ENCODE results near the gene PAQR4. TPM values are rescaled to one million over a fixed set of nuclear protein-coding genes. Genes with fewer than 3 reads are reported as not detected.

PAQR4 gene
- total and polyA plus RNA-seq, 2 of the 13 experiments (the other 11 are each of a cell fraction or from before 2014, with no cell fraction given): 15.9 to 24.8 TPM

- peak; percentile 42 for FAIRE-seq
- intact Hi-C loops (cut with micrococcal nuclease; ENCODE audit: unreplicated experiment) (no loop called here), in situ Hi-C loops (cut with HindIII; ENCODE audit: extremely low pct_ligation_motif_present, low pct_unique_long_range_greater_than_20kb) (no loop called here)
- Histone ChIP-seq H3K4me2 (ENCODE audit: low read depth, low read length) (peak overlapping the region; percentile 85), H3K79me2 (ENCODE audit: insufficient read depth, low read length) (peaks cover 5% of the 10 kb centered on the region), H3K9me3 (ENCODE audit: low read length) (no peaks in the 10 kb centered on the region), H3K9ac (ENCODE audit: insufficient read depth, low read depth, low read length) (peak overlapping the region; percentile 99), H3K27ac (ENCODE audit: extremely low read length, insufficient read depth, low read length) (peak overlapping the region; percentile 93), H3K4me3 (replicated peaks in 1 of 3; ENCODE audit: insufficient read depth in 1 of 3, low read depth in 2 of 3, low read length in 3 of 3) (peak overlapping the region; percentile 65 to 93 (median 76)), H3K27me3 (ENCODE audit: control insufficient read depth in 1 of 2, insufficient read depth in 2 of 2, low read length in 2 of 2) (no peaks in the 10 kb centered on the region; a peak in 2 of 5 replicates), H4K20me1 (ENCODE audit: insufficient read depth, low read length) (peaks cover 31% of the 10 kb centered on the region; the same call in 1 of the 2 replicates), H2AFZ (ENCODE audit: low read length) (no peak overlapping the region), H3K4me1 (ENCODE audit: insufficient read depth, low read length) (peaks cover 68% of the 10 kb centered on the region), H3K36me3 (replicated peaks in 1 of 2; ENCODE audit: control insufficient read depth in 1 of 2, insufficient read depth in 2 of 2, low read length in 2 of 2) (peaks cover 4 to 6% of the 10 kb centered on the region in 2 experiments; a peak in 4 of 5 replicates)
- peak; percentile 87 for DNase-seq (ENCODE audit: low spot score)
- peak; percentile 53 for ATAC-seq
- POLR2A ChIA-PET: interaction anchor here (0.7 to 18.8 kb wide), 25 partner anchors 7 to 865 kb away, joined by 3 to 750 read pairs (median 5); partner anchors contain the start of genes CLDN9, FLYWCH2, IL32 and KREMEN2
- BruUV-seq (replicated peaks): no TSS peak
- 2% methylated on average over 13 of the region's 57 CpGs for WGBS (ENCODE audit: low lambda C conversion rate)
- CTCF ChIA-PET (ENCODE audit: low intra/inter-chr PET ratio, low total read pairs): interaction anchor here (0.8 to 0.9 kb wide), 2 partner anchors 15 to 17 kb away, joined by 3 to 4 read pairs; no protein-coding TSS in a partner anchor
- TF ChIP-seq RFX5 (IDR thresholded peaks at IDR 0.05; ENCODE audit: low read depth, low read length) (no peak), ZNF850 (CRISPR knock-in tag; conservative IDR thresholded peaks at IDR 0.05) (0 out of 2 replicates have a peak, but pooled peaks have one; percentile 57), ZSCAN21 (CRISPR knock-in tag; IDR thresholded peaks at IDR 0.05; ENCODE audit: borderline replicate concordance) (peak; percentile 65; the same call in 1 of the 2 replicates), ZNF343 (CRISPR knock-in tag; IDR thresholded peaks at IDR 0.05) (peak; percentile 52; the same call in 1 of the 2 replicates), ZNF431 (CRISPR knock-in tag; IDR thresholded peaks at IDR 0.05; ENCODE audit: borderline replicate concordance, low read depth) (no peak), NR2F2 (IDR thresholded peaks at IDR 0.05; ENCODE audit: borderline replicate concordance, low read depth) (peak; percentile 84), ZGPAT (CRISPR knock-in tag; IDR thresholded peaks at IDR 0.05) (peak; percentile 92), SALL1 (CRISPR knock-in tag; IDR thresholded peaks at IDR 0.05) (peak; percentile 9; the same call in 1 of the 2 replicates), HOXA7 (CRISPR knock-in tag; IDR thresholded peaks at IDR 0.05) (no peak), E2F5 (CRISPR knock-in tag; conservative IDR thresholded peaks at IDR 0.05) (no peak), SPEN (CRISPR knock-in tag; IDR thresholded peaks at IDR 0.05; ENCODE audit: low read depth) (0 out of 2 replicates have a peak, but pooled peaks have one; percentile 22), ZNF225 (CRISPR knock-in tag; IDR thresholded peaks at IDR 0.05) (no peak; the same call in 1 of the 2 replicates), RARA (CRISPR knock-in tag; IDR thresholded peaks at IDR 0.05) (peak; percentile 84), JARID2 (CRISPR knock-in tag; IDR thresholded peaks at IDR 0.05; ENCODE audit: insufficient replicate concordance) (peak; percentile 42), ZFX (CRISPR knock-in tag; IDR thresholded peaks at IDR 0.05; ENCODE audit: low read depth) (peak; percentile 55), ZEB1 (IDR thresholded peaks at IDR 0.05; ENCODE audit: insufficient replicate concordance, low read depth) (no peak), TOPORS (CRISPR knock-in tag; IDR thresholded peaks at IDR 0.05) (0 out of 2 replicates have a peak, but pooled peaks have one; percentile 23), ZBTB43 (CRISPR knock-in tag; conservative IDR thresholded peaks at IDR 0.05) (0 out of 2 replicates have a peak, but pooled peaks have one; percentile 32), TARDBP (CRISPR knock-in tag; IDR thresholded peaks at IDR 0.05) (peak; percentile 59; the same call in 1 of the 2 replicates), CBFB (CRISPR knock-in tag; IDR thresholded peaks at IDR 0.05) (peak; percentile 45; the same call in 1 of the 2 replicates), ZSCAN22 (CRISPR knock-in tag; IDR thresholded peaks at IDR 0.05) (no peak)
Observed at GRCh38 chr16:3020604-3021448, 51.7 kb downstream of the PAQR4 start.
